Right lobe of liver (tissue), 6 donors: ENCODE data around the gene GALNT15. TPM values are rescaled to one million over a fixed set of nuclear protein-coding genes. Genes with fewer than 3 reads are reported as not detected.

Source experiments
- ATAC-seq, 4 donors: fragments of 200-7000 bp; cut with Tn5 transposase; one replicate each; pipeline ENCODE4 v1.9.1; 2020; ENCODE audit warnings: mild to moderate bottlenecking in 4 of 4, moderate library complexity in 4 of 4
- DNase-seq, 3 donors: peaks; one replicate each; pipeline ENCODE4 v3.0.0-alpha.2; 2020
- H3K27ac ChIP-seq, 3 donors: fragments of 200-600 bp; one replicate each; pipeline ENCODE4 v1.8.0; 2022
- H3K27me3 ChIP-seq, 2 donors: fragments of 200-600 bp; one replicate each; pipeline ENCODE4 v1.8.0; 2022
- H3K36me3 ChIP-seq, 4 donors: fragments of 200-600 bp; sonication (generic) in 1 of 4; one replicate each; pipeline versions ENCODE4 v1.5.1 to v1.8.0; 2017 to 2022; ENCODE audit warnings: control low read depth in 1 of 4
- H3K4me1 ChIP-seq, 4 donors: fragments of 200-600 bp; sonication (generic) in 1 of 4; one replicate each; pipeline versions ENCODE4 v1.5.1 to v1.8.0; 2017 to 2022; ENCODE audit warnings: control low read depth in 1 of 4
- H3K4me3 ChIP-seq, 3 donors: fragments of 200-600 bp; one replicate each; pipeline ENCODE4 v1.8.0; 2022
- H3K9me3 ChIP-seq, 4 donors: fragments of 200-600 bp; sonication (generic) in 1 of 4; one replicate each; pipeline versions ENCODE4 v1.5.1 to v1.8.0; 2017 to 2022; ENCODE audit warnings: control low read depth in 1 of 4
- POLR2A ChIP-seq: fragments of 450-650 bp; IDR thresholded peaks from one replicate; pipeline ENCODE4 v1.6.1; 2017; ENCODE audit warnings: antibody characterized with exemption, mild to moderate bottlenecking
- whole genome bisulfite sequencing: methylation state at CpG from one replicate; pipeline ENCODE4 v1.1.6; 2018; ENCODE audit warnings: low coverage, low lambda C conversion rate; ENCODE audit not compliant: insufficient coverage; ENCODE audit errors: missing lambda C conversion rate; 5-methylcytosine and 5-hydroxymethylcytosine counted together
- intact Hi-C, 2 donors: fragments of 100-400 bp; cut with DNase I; formaldehyde crosslinking; loops; one replicate each; pipeline versions ENCODE4 v1.11.2 to v1.14.1; 2022
- long read RNA-seq: library from polyadenylated mRNA; unstranded; transcript quantifications from one replicate; pipeline ENCODE4 v2.0.0, GENCODE V29; 2019
- total RNA-seq, 6 experiments: library from RNA; depleted of rRNA in 2 of 6; stranded (reverse); fragments of >200 nt in 2 of 6; fragmentation: NEBNext Ultra II Directional in 3 of 6; extraction: Animal tissue kit (Norgen Biotek cat#: 25700) in 3 of 6; gene quantifications; one replicate each; pipeline versions ENCODE4 v1.1.0 to v1.2.4, GENCODE V29; 2016 to 2023
- TF ChIP-seq, protein P1 (sequence below), 4 donors: fragments of 200-600 bp in 3 of 4; fragments of 450-650 bp in 1 of 4; IDR thresholded peaks; one replicate each; pipeline versions ENCODE4 v1.5.1 to v1.8.0; 2016 to 2022; ENCODE audit warnings: antibody characterized with exemption in 4 of 4, mild to moderate bottlenecking in 2 of 4
- donor health status: DM: no; HTN: yes; CAD: no.
- donor health status: DM: no; HTN: no; CAD: no.
- donor health status: DM: no; HTN: no; CAD: no.
- donor health status: DM: no; HTN: yes; CAD: no.
- donor health status: DM: no; HTN: yes; CAD: no.

Gene GALNT15, protein sequence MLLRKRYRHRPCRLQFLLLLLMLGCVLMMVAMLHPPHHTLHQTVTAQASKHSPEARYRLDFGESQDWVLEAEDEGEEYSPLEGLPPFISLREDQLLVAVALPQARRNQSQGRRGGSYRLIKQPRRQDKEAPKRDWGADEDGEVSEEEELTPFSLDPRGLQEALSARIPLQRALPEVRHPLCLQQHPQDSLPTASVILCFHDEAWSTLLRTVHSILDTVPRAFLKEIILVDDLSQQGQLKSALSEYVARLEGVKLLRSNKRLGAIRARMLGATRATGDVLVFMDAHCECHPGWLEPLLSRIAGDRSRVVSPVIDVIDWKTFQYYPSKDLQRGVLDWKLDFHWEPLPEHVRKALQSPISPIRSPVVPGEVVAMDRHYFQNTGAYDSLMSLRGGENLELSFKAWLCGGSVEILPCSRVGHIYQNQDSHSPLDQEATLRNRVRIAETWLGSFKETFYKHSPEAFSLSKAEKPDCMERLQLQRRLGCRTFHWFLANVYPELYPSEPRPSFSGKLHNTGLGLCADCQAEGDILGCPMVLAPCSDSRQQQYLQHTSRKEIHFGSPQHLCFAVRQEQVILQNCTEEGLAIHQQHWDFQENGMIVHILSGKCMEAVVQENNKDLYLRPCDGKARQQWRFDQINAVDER
- 1 to 10 TPM; 2.0 to 9.2 (median 4.0) TPM for total RNA-seq
- long read RNA-seq, full-length matches to known transcripts, result 1 of 1 reads
- long read RNA-seq, partial matches to known transcripts, result 0 of 1 reads
- long read RNA-seq, other reads (novel, unspliced or antisense), result 0 of 1 reads

DNA sequence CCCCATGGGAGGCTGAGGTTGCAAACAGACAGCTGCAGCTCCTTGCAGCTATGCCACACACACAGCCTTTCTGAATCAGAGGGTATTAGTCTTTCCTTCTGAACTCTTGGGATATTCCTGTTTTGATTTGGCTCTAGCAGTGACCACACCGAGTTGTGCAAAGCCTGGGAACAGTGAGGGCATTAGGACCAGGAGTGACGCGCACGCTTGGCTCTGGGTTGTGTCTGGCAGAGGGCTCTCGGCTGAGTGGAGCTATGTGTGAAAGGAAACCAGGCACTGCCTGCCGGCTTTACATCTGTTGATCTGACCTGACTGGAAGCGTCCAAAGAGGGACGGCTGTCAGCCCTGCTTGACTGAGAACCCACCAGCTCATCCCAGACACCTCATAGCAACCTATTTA lies at the start of gene GALNT15:
GALNT15 (plus strand) TSS at position 292 of the 400 bp plus-strand sequence. CDS start 472 bp downstream, outside the sequence.
- DNase-seq (peak; percentile 88 to 90 (median 88)), ATAC-seq (peak; percentile 77 to 86 (median 85))
- TF ChIP-seq, protein P1, sequence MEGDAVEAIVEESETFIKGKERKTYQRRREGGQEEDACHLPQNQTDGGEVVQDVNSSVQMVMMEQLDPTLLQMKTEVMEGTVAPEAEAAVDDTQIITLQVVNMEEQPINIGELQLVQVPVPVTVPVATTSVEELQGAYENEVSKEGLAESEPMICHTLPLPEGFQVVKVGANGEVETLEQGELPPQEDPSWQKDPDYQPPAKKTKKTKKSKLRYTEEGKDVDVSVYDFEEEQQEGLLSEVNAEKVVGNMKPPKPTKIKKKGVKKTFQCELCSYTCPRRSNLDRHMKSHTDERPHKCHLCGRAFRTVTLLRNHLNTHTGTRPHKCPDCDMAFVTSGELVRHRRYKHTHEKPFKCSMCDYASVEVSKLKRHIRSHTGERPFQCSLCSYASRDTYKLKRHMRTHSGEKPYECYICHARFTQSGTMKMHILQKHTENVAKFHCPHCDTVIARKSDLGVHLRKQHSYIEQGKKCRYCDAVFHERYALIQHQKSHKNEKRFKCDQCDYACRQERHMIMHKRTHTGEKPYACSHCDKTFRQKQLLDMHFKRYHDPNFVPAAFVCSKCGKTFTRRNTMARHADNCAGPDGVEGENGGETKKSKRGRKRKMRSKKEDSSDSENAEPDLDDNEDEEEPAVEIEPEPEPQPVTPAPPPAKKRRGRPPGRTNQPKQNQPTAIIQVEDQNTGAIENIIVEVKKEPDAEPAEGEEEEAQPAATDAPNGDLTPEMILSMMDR (IDR thresholded peaks at IDR 0.05), result no peak
- TF ChIP-seq POLR2A, result no peak
- H3K4me3 ChIP-seq, result peak within 1 kb of the TSS in 2 of 3 donors; percentile 7 to 18
- peak within 1 kb of the TSS in 2 of 3 donors; percentile 21 to 51 for H3K27ac ChIP-seq
- H3K9me3 ChIP-seq, result no peaks in the 10 kb centered on the region
- WGBS, result 19% methylated on average over 8 of the region's 8 CpGs
- intact Hi-C loops, result loop anchor here in 1 of 2 donors (5.0 kb wide), 1 partner anchor 122 kb away; no protein-coding TSS in a partner anchor
- H3K36me3 ChIP-seq, result no peaks in the 10 kb centered on the region
- no peaks in the 10 kb centered on the region for H3K27me3 ChIP-seq
- peaks cover 0 to 4% (median 0%) of the 10 kb centered on the region in 4 donors for H3K4me1 ChIP-seq

DNA sequence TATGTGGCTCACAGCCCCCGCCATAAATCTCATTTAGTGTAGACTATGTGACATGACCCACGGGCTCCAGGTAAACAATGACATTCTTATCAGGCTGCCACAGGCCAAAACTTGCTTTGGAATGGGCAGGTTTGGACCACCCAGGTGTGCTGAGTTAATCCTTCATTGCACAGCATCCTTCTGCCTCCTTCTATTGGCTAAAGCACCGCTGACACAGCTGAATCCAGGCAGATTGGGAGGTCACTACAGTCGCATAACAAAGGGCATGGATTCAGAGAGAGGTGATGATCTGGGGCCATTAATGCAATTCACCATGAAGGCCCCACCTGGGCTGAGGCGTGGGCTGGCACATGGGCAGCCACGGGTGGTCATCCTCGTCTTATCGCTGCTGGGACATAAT lies 47.8 kb upstream of the GALNT15 start:
- Histone ChIP-seq H3K4me1 (no peaks in the 10 kb centered on the region), H3K9me3 (no peaks in the 10 kb centered on the region), H3K27me3 (no peaks in the 10 kb centered on the region), H3K27ac (no peak overlapping the region), H3K4me3 (no peak overlapping the region), H3K36me3 (no peaks in the 10 kb centered on the region)
- ATAC-seq (no peak), DNase-seq (no peak)
- intact Hi-C loops, result no loop called here
- TF ChIP-seq, protein P1 (IDR thresholded peaks at IDR 0.05), result no peak
- no peak for TF ChIP-seq POLR2A
- WGBS, result 100% methylated on average over 4 of the region's 8 CpGs

DNA sequence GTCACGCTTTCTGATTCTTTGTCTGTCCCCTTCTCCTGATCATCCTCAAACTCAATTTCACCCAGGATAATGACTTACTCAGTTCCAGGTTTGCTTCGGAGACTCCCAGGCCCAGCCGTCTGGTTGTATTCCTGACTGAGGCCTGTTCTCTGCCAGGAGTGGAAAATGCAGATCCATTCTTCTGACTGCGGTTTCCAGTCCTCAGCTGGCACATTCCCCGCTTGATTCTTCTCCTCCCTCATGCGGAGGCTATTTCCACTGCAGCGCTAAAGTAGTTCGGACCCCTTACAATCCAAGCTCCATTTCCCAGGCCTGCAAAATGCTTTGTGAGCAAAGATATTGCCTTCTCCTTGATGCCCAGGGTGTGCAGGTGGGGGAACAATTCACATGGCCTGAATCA lies 47.2 kb upstream of the GALNT15 start:
- Histone ChIP-seq H3K4me1 (no peaks in the 10 kb centered on the region), H3K36me3 (no peaks in the 10 kb centered on the region), H3K4me3 (no peak overlapping the region), H3K27ac (no peak overlapping the region), H3K9me3 (no peaks in the 10 kb centered on the region), H3K27me3 (no peaks in the 10 kb centered on the region)
- ATAC-seq (no peak), DNase-seq (no peak)
- intact Hi-C loops, result no loop called here
- 91% methylated on average over 8 of the region's 8 CpGs for WGBS
- TF ChIP-seq POLR2A, result no peak
- TF ChIP-seq, protein P1 (IDR thresholded peaks at IDR 0.05), result no peak

DNA sequence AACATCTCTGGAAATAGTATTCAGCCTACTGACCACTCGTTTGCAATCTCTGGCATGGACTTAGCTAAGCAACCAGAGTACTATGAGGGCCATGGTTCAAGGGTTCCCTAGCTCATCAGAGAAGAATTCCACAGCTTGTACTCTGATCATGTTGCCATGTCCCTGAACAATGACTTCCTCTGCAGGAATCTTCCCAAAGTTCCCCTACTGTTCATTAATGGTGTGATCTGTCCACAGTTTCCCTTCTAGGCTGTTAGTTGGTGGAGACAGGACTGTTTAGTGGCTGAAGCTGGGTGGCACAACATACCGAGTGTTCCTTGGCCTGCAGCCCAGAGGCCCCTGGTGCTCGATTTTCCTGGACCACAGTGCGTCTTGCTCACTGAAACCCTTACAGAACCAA lies 44.4 kb upstream of the GALNT15 start:
- ATAC-seq (peak in 1 of 4 donors; percentile 39), DNase-seq (no peak)
- H3K27me3 ChIP-seq, result no peaks in the 10 kb centered on the region
- no peaks in the 10 kb centered on the region for H3K9me3 ChIP-seq
- H3K36me3 ChIP-seq, result no peaks in the 10 kb centered on the region
- TF ChIP-seq POLR2A, result no peak
- TF ChIP-seq, protein P1 (IDR thresholded peaks at IDR 0.05), result no peak
- no peak overlapping the region for H3K27ac ChIP-seq
- 56% methylated on average over 4 of the region's 4 CpGs for WGBS
- H3K4me1 ChIP-seq, result no peaks in the 10 kb centered on the region
- no peak overlapping the region for H3K4me3 ChIP-seq
- intact Hi-C loops, result no loop called here
